Thyroid gland (tissue), 4 donors: ENCODE data around the gene PLA2G4A. TPM values are rescaled to one million over a fixed set of nuclear protein-coding genes. Genes with fewer than 3 reads are reported as not detected.

Experiments used
- DNase-seq, 2 donors: peaks; one replicate each; pipeline ENCODE4 v3.0.0-alpha.2; 2019
- H3K27ac ChIP-seq, 3 donors: fragments of 200-600 bp; sonication (generic); 1 replicate in 2 of 3; 2 replicates in 1 of 3; pipeline ENCODE4 v1.5.1; 2016 to 2019; ENCODE audit warnings: mild to moderate bottlenecking in 1 of 3, moderate library complexity in 1 of 3
- H3K27me3 ChIP-seq: fragments of 200-600 bp; sonication (generic); one replicate; pipeline ENCODE4 v1.5.1; 2019
- H3K36me3 ChIP-seq, 2 donors: fragments of 200-600 bp; sonication (generic); one replicate each; pipeline ENCODE4 v1.5.1; 2016 to 2019
- H3K4me1 ChIP-seq, 2 donors: fragments of 200-600 bp; sonication (generic); one replicate each; pipeline ENCODE4 v1.5.1; 2017 to 2019
- H3K4me3 ChIP-seq, 3 donors: fragments of 200-600 bp; sonication (generic); replicated peaks in 1 of 3; 1 replicate in 2 of 3; 2 replicates in 1 of 3; pipeline ENCODE4 v1.5.1; 2016; ENCODE audit warnings: mild to moderate bottlenecking in 1 of 3
- H3K9me3 ChIP-seq: fragments of 200-600 bp; sonication (generic); one replicate; pipeline ENCODE4 v1.5.1; 2017
- CTCF ChIP-seq, 6 experiments: fragments of 200-600 bp in 3 of 6; fragments of 450-650 bp in 3 of 6; sonication (generic) in 3 of 6; IDR thresholded peaks; one replicate each; pipeline ENCODE4 v1.5.1; 2016 to 2019; ENCODE audit warnings: antibody characterized with exemption in 6 of 6, mild to moderate bottlenecking in 2 of 6, inconsistent platforms in 1 of 6, moderate library complexity in 1 of 6
- POLR2A ChIP-seq, 2 donors: fragments of 450-650 bp; IDR thresholded peaks; one replicate each; pipeline ENCODE4 v1.6.1; 2017; ENCODE audit warnings: antibody characterized with exemption in 2 of 2, mild to moderate bottlenecking in 2 of 2, moderate library complexity in 1 of 2
- WGBS, 2 donors: methylation state at CpG; one replicate each; pipeline ENCODE4 v1.1.5; 2017; 5-methylcytosine and 5-hydroxymethylcytosine counted together
- intact Hi-C: fragments of 100-400 bp; cut with DNase I; formaldehyde crosslinking; loops from one replicate; pipeline ENCODE4 v1.15.1; 2023
- total RNA-seq, 4 donors: library from RNA; depleted of rRNA; stranded (reverse); fragments of >200 nt; gene quantifications; one replicate each; pipeline ENCODE4 v1.2.3, GENCODE V29; 2016

PLA2G4A gene
- total RNA-seq, 4 donors from 2014 or later, result 3.4 to 6.4 (median 5.2) TPM

- no peak for DNase-seq
- Histone ChIP-seq H3K4me3 (no peak overlapping the region), H3K4me1 (no peaks in the 10 kb centered on the region), H3K27ac (no peak overlapping the region), H3K9me3 (no peaks in the 10 kb centered on the region), H3K36me3 (no peaks in the 10 kb centered on the region), H3K27me3 (no peaks in the 10 kb centered on the region)
- 76 to 88% methylated on average over 3 of the region's 3 CpGs for WGBS, 2 donors
- TF ChIP-seq CTCF (IDR thresholded peaks at IDR 0.05) (no peak), POLR2A (IDR thresholded peaks at IDR 0.05) (no peak)
- intact Hi-C loops, result no loop called here
Measured at GRCh38 chr1:186993996-186994395, 165.2 kb downstream of the PLA2G4A start.

GRCh38 chr1:186994897-186995296 lies 166.1 kb downstream of the PLA2G4A start:
- intact Hi-C loops, result no loop called here
- no peak for DNase-seq
- H3K9me3 ChIP-seq, result no peaks in the 10 kb centered on the region
- H3K4me1 ChIP-seq, result no peaks in the 10 kb centered on the region
- H3K36me3 ChIP-seq, result no peaks in the 10 kb centered on the region
- WGBS, 2 donors, result 87 to 89% methylated on average over 1 of the region's 1 CpG
- no peak overlapping the region for H3K27ac ChIP-seq
- no peak for TF ChIP-seq CTCF (IDR thresholded peaks at IDR 0.05)
- TF ChIP-seq POLR2A (IDR thresholded peaks at IDR 0.05), result no peak
- no peak overlapping the region for H3K4me3 ChIP-seq
- no peaks in the 10 kb centered on the region for H3K27me3 ChIP-seq

- no peak for DNase-seq
- no peak overlapping the region for H3K27ac ChIP-seq
- WGBS, 2 donors, result 82 to 83% methylated on average over 1 of the region's 1 CpG
- no peaks in the 10 kb centered on the region for H3K36me3 ChIP-seq
- intact Hi-C loops, result no loop called here
- H3K4me3 ChIP-seq, result no peak overlapping the region
- H3K27me3 ChIP-seq, result no peaks in the 10 kb centered on the region
- TF ChIP-seq POLR2A (IDR thresholded peaks at IDR 0.05) (no peak), CTCF (IDR thresholded peaks at IDR 0.05) (no peak)
- H3K9me3 ChIP-seq, result no peaks in the 10 kb centered on the region
- H3K4me1 ChIP-seq, result no peaks in the 10 kb centered on the region
Measured at GRCh38 chr1:186996816-186997215, 168.1 kb downstream of the PLA2G4A start.

GRCh38 chr1:186997877-186998276 lies 169.1 kb downstream of the PLA2G4A start:
- WGBS, 2 donors, result 59 to 64% methylated on average over 1 of the region's 1 CpG
- no peaks in the 10 kb centered on the region for H3K27me3 ChIP-seq
- H3K9me3 ChIP-seq, result no peaks in the 10 kb centered on the region
- H3K4me3 ChIP-seq, result no peak overlapping the region
- DNase-seq, result no peak
- H3K4me1 ChIP-seq, result no peaks in the 10 kb centered on the region
- H3K36me3 ChIP-seq, result no peaks in the 10 kb centered on the region
- TF ChIP-seq CTCF (IDR thresholded peaks at IDR 0.05), result no peak
- TF ChIP-seq POLR2A (IDR thresholded peaks at IDR 0.05), result no peak
- intact Hi-C loops, result no loop called here
- H3K27ac ChIP-seq, result no peak overlapping the region

- intact Hi-C loops, result no loop called here
- Histone ChIP-seq H3K27ac (no peak overlapping the region), H3K4me1 (no peaks in the 10 kb centered on the region), H3K27me3 (no peaks in the 10 kb centered on the region), H3K36me3 (no peaks in the 10 kb centered on the region), H3K4me3 (no peak overlapping the region), H3K9me3 (no peaks in the 10 kb centered on the region)
- TF ChIP-seq POLR2A (IDR thresholded peaks at IDR 0.05), result no peak
- no peak for TF ChIP-seq CTCF (IDR thresholded peaks at IDR 0.05)
- no peak for DNase-seq
- 77 to 78% methylated on average over 6 of the region's 6 CpGs for WGBS, 2 donors
Measured at GRCh38 chr1:186999506-186999905, 170.8 kb downstream of the PLA2G4A start.
